Measurements from ENCODE around the gene MGA.

The MGA gene

DNA sequence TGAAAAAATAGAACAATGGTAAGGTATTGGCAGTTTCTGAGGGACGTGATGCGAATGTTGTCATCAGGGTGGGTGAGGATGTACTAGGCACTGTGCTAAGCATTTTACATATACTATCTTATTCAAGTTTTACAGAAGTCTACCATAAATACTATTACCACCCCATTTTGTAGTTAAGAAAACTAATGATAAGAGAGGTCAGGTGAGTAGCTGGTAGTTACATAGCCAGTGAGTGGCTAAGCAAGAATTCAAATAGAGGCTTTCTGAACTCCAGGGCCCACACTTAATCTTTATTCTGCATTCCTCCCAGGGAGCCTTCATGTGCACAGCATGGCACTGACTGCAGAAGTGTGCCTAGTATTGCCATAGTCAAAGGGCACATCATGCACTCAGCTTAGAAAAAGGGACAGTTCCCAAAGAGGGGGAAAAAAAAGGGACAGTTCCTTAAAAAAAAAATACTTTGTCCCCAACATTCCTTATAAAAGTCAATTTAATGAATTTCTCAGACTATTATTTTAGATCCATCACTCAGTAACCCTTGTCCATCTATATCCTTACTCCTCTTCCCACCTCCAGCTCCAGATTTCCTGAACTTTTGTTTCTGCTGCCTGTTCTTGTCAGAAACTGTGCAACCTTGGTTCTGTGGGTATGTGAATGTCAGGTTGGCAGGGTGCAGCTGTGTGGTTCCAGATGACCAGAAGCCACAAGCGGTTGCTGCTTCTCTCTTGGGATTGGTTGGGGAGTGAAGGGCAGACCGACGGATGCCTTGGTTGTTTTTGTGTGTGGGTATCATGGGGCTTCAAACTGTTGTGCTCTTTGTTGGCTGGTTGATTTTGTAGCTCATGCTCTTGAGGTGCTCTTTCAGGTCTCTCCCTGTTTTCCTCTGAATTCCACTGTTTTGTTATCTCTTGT, 122.4 kb downstream of the MGA start:
- no peak for DNase-seq (ENCODE audit: low read depth, low spot score)

DNA sequence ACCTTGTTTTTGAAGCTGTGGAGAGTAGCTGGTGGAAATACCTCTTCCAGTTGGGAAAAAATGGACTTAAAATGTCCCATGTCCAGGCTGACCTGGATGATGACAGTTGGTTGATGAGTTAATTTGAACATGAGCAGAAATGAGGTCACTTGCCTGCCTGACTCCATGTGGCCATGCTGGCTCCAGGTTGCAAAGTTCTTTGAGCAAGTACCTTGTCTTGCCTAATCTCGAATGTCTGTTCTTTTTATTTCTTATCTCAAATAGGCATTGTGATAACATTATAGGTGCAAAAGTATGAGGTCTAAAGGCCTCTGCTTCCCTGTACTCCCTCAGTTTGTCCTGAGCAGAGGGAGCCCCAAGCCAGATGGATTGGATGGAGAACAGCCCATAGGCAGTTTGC, 123.1 kb downstream of the MGA start:
- no peak for DNase-seq (ENCODE audit: low read depth, low spot score)

DNA sequence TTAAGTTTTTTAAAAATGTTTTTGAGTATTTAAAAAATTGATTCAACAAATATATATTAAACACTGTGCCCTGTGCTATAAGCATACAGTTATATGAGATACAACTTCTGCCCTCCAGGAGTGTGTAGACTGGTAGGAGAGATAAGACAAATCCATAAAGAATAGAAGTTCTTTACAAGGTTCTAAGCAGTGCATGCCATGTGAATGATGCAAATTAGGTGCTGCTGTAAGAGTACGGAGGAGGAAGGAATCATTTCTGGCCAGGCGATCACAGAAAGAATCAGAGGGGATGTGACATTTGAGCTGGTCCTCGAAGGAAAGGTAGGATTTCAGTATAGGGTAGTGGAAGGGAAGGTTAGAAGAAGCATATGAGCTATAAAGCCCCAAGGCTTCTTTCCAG, 128.1 kb downstream of the MGA start:
- no peak for DNase-seq (ENCODE audit: low read depth, low spot score)

DNA sequence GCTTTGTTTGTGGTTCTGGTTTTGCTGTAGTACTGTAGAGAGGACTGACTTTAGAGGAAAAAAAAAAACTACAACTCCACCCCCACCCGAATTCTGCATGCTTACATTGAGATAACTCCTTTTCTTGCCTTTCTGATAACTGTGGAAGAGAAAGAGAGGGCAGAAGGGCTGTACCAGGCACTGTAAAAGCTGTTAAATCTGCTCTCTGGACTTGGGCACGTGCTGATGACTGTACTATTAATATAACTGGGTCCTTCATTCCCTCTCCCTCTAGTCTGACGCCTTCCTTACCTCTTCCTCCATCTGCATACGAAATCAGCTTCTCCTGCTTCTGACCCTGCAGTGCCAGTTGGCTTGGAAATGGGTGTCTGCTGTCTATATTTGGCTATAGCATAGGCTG, 129.0 kb downstream of the MGA start:
- DNase-seq (ENCODE audit: low read depth, low spot score): no peak

DNA sequence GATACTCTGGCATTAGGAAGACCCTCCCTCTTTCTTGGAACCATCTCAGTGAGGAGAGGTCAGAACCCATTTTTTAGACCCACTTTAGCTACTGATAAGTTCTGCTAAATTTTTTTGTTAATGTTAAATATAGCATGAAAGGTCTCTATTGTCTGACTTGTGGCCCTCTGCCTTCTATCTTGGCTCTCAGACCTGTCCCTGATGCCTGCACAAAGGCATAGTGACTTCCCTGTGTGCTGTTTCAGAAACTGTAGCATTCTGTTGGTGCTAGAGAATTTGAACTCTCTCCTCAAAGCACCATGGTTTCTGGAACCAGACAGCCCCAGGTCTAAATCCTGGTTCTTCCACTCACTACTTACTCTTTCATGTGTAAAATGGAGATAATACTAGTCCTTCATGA, 129.5 kb downstream of the MGA start:
- DNase-seq (ENCODE audit: low read depth, low spot score): no peak

DNA sequence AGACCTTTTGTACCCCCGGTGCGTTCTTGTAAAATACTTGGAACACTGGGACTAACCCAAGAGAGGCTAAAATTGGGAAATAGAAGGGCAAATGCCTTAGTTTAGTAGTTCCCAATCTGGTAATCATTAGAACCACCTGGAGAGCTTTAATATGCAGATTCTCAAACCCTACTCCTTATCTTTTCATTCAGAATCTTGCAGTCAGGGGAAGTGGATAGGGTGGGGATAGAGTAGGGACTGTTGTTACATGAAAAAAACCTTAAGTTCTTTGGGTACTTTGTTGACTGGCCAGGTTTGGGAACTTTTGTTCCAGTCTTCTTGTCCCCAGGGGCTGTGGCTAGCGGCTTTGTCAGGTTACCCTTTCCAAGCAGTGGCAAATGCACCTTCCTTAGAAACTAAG, 130.0 kb downstream of the MGA start:
- DNase-seq (ENCODE audit: low read depth, low spot score): no peak

DNA sequence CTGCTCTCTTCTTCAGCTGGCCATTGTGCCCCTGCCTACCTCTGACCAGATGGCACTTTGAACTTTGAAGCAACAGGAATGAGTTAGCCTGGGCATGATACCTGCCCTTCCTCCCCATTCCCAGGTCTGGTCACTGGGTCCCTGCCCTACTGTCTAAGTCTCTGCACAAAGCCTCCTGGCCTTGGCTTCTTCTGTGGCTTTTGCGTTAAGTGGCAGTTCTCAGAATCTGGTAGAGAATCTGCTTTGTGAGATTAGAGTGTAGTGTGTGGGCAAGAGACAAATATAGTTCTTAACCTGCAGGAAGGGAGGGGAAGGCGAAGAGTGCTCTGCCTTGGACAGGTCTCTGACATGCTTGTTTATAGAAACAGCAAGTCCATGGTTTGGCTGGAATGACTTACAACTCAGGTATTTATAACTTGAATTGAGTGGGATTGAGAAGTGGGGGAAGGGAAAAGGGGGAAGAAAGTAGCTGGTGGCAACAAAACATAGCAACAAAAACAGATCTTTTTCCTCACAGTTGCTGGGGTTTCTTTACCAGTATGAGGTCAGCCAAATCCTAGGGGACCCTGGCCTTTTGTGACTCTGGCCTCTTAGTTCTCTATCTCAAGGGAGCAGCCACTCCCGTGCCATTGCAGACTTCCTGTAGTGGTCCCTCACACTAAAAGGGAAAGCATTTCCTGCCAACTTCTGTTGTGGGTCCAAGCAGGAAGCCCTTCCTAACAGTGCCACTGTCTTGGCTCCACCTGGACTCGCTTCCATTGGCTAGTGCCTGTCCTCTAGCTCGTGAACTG, 130.7 kb downstream of the MGA start:
- no peak for DNase-seq (ENCODE audit: low read depth, low spot score)

DNA sequence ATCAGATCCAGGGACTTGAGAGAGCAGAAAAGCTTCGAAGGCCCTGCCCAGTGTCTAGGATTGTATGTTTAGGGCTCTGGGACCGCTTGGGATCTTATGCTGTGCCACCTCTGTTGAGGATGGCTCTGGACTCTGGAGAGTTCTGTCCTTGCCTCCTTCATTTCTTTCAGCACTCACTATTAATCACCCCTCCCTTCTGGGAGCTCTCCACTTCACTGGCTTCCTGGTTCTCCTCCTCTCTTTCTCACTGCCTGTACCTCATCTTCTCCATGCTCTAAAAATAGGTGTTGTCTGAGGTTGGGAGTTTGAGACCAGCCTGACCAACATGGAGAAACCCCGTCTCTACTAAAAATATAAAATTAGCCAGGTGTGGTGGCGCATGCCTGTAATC, 131.3 kb downstream of the MGA start:
- DNase-seq (ENCODE audit: low read depth, low spot score): no peak

DNA sequence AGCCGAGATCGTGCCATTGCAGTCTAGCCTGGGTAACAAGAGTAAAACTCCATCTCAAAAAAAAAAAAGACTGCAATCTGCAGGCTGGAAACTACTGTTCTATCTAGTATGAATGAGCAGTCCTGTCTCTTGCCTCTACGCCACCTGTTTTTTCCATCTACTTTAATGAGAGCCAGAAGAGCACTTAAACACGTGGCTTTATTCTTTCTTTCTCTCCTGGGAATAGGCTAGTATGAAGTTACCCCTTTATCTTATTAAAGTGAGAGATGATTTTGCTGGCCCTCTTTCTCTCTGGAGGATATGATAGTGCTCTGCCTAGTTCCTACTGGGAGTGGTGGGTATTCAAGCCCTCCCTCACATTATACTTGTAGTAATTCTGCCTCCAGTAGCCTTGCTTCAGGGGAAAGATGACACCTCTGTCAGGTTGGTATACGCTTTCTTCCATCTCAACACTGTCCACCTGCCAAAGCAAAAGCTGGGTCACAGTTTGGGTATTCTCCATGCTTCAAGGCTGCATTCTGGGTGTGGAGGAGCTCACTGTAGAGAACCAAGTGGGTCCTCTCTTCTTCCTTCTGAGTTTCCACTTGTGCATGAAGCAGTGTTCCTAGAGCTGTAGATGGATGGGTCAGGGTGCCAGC, 131.9 kb downstream of the MGA start:
- no peak for DNase-seq (ENCODE audit: low read depth, low spot score)

DNA sequence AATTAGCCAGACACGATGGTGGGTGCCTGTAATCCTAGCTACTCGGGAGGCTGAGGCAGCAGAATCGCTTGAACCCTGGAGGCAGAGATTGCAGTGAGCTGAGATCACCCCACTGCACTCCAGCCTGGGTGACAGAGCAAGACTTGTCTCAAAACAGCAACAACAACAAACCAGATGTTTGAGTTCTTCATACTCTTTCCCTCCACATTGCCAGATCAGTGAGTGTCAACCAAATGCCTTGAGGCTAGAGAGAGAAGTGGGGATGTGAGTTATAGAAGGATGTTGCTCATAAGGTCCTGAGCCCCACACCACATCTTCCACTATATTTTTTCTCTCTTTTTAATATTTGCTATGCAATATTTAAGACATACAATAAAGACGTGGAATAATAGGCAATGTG, 133.9 kb downstream of the MGA start:
- no peak for DNase-seq (ENCODE audit: low read depth, low spot score)

DNA sequence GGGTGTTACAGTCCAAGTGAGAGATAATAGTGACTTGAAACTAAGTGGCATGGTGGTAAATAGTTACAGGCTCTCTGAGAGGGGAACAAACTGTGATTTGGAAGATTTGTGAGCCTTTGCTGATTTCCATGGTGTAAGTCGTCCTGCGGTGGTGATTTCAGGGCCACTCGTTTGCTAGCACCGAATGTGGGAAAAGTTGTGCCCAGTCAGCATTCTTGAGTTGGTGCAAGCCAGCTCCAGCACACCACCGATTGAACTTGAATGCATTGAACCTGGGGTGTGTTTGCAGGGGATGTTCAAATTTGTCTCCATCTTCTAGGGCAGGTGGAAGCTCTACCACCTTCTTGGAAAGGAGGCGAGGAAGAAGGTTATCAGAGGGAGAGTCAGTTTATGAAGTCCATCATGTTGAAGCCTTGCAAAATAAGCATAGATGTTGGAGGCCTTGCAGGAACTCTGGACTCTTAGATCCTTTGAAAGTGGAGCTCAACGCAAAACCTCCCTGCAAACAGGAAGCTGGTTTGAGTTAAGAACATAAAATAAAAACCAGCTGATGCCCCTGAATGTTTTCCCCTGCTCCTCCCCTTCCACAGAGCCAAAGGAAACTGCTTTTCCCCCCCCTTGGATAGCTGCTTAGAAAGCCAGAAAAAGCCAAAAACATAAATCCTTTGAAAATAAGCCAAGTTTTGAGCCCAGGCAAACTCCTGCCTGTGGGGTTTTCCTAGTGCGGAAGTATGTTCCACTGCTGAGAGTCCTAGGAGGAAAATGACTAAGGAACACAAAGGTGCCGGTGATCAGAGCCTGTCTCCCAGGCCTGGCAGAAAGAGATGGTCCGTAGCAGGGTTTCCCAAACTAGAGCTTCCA, 136.0 kb downstream of the MGA start:
- no peak for DNase-seq (ENCODE audit: low read depth, low spot score)

DNA sequence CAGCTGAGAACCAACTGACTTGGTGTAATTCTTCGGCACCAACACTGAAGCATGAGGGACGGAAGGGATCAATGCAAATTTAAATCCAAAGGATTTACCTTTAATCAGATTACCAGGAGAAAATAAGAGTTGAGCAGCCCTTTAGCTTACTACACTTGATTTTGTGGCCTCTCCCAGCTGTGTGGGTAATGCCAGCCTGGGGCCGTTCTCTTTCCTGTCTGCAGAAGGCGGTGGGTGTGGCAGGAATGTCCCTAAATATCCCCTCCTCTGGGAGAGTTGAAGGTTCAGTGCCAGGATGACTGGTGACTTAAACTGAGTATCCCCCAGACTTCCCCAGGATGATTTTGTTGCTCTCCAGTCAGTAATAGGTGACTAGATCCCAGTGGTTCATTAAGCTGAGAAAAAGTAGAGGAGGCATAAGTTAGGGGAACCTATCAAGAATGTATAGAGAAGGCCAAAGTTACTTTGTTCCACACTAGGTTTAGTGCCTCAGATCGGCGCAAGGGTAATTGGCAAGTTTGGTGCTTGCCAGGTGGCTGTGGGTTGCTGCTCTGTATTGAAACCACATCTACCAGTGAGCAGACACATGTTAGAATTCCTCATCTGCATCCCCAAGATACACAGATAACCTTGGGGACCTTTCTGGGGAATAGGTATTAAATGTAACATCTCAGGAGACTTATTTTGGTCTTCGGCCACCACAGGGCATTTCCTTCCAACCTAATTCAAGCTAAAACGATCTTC, 137.2 kb downstream of the MGA start:
- no peak for DNase-seq (ENCODE audit: low read depth, low spot score)

DNA sequence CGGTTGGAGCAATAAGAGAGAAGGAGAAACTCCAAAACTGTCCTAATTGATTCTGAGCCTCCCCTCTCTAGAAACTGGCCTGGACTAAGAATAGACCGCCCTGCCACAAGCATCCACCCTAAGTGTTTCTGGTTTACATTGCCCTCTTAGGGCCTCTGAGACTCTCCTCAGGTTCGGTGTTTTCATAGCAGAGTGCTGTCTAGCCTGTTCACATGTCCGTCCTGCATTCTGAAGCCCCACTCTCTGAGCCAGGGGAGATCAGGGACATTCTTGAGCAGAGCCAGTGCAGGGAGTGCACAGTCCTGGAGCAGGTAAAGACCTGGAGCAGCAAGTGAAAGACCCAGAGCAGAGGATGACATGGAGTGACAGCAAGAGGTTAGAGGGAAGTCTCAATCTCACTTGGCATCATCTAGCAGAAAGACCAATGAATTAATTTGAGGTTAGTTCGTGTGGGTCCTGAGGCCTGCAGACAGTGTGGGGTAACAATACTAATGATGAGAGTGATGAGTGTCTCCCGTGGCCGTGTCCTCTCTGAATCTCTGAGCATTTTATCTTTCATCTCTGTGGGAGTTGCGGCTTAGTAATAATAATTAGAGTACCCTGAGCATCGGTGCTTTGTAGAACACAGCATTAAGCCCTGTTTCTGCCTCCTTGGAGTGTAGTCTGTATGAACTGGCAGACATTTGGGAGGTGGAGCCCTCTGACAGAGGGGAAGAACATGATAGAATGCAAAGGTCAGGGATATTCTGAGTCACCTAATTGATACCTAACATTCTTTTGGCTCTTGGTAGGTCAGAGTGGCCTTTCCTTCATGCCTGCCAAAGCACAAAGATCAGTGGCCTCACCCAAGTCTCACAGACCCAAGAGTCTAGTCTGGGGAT, 138.6 kb downstream of the MGA start:
- DNase-seq (ENCODE audit: low read depth, low spot score): no peak

DNA sequence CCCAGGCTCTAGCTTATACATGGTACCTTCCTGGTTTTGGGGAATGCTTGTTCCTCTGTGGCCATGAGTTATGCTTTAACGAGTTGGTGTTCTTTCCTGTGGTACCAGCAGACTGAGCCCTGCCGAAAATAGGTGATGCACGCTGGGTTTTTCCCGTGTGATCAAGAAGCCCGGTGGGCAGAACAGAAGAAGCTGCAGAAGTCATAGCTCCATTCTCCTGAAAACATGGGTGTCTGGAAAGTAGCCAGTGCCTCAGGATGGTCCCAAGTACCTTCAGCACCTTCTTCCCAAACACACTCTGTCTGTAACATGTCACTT, 139.2 kb downstream of the MGA start:
- no peak for DNase-seq (ENCODE audit: low read depth, low spot score)

DNA sequence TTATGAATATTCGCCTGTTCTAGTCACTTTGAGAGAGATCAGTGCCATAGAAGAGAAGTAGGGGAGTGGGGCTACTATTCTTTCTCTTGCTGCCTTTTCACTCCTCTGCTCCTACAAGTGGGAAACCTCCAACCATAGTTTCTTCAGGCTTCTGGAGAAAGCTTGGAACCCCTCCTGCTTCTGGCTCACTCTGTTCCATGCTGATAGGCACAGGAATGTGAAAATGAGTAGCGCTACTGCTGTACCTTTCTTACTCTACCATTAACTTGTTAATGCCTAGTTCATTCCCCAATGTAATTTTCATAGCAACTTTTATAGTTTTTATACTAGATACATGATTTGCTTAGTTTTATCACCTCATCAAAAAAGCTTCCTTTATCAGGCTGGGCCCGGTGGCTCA, 141.0 kb downstream of the MGA start:
- DNase-seq (ENCODE audit: low read depth, low spot score): no peak

DNA sequence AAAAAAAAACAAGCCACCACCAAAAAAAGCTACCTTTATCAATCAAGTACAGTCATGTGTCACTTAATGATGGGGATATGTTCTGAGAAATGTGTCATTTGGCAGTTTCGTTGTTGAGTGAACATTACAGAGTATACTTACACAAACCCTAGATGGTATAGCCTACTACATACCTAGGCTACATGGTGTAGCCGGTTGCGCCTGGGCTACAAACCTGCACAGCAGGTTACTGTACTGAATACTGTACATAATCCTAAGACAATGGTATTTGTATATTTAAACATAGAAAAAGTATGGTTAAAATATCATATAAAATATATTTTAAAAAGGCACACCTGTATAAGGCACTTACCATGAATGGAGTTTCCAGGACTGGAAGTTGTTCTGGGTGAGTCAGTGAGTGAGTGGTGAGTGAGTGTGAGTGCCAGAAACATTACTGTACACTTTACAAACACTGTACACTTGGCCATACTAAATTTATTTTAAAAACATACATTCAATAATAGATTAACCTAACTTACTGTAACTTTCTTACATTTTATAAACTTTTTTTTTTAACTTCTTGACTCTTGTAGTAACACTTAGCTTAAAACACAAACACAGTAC, 141.7 kb downstream of the MGA start:
- DNase-seq (ENCODE audit: low read depth, low spot score): no peak

DNA sequence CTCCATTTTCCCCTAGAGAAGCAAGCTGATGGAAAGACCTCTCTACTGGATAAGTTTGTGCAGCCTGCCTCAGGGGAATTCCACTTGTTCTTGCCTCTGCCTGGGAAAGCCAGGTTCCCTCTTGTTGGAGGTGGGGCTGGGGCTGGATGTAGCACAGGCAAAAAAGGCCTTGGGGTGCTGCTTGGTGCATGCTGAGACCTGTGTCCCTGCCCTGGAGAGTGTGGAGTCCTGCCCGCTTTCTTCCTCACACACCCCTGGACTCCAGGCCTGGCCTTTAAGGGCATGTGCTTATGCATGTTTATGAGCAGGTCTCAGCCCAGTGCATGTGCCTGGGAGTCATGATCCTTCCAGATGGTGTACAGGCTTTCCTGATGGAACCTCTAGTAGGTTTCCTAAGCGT, 144.2 kb downstream of the MGA start:
- no peak for DNase-seq (ENCODE audit: low read depth, low spot score)

DNA sequence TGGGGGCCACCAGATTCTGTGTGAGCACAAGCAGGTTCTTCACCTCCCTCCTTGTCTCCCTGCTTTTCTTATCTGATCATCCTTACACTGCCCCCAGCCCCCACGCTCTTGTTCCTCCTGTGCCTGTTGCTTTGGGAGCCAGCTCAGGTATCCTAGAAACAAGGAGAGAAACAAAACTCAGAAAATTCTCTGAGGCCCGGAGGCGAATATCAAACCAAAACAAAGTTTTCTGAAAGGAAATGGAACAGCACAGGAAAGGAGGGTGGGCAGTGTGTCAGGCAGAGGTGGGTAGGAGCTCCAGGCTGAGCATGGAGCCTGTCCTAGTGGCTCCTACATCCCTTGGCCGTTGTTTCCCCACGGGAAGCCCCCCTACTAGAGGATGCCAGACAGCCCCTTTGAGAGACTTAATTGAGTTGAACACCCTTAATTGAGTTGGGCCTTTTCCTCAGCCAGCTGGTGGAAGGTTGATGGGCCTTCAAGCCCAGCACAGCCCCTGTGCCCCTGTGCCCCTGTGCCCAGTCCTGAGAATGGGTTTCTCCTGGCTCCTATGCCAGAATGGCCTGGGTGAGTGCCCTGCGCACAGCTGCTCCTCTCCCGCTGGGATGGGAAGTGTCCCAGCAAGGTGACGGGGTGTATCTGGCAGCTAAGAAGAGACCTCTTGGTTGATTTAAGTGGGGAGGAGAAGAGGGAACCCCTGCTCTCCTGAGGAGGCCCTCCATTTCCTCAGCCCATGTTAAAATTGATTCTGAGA, 144.9 kb downstream of the MGA start:
- no peak for DNase-seq (ENCODE audit: low read depth, low spot score)

DNA sequence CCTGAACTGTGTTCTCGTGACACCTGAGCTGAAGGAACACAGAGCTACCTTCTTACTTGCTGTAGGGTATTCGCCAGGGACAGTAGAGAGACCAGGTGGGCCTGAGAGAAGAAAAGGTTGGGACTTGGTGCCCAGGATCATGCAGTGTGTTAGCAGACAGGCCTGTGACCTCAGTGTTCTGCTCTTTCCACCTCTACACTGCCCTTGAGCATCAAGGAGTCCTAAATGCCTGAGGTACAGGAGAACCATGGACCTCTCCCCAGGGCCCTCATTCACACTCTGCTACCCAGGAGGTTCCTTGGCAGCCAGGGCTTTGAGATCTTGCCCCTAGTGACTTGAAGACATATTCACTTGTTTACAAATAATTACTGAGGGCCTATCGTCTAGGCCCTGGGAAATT, 145.5 kb downstream of the MGA start:
- no peak for DNase-seq (ENCODE audit: low read depth, low spot score)
